ENCODE data around the gene EFNA5. TPM values are rescaled to one million over a fixed set of nuclear protein-coding genes. Genes with fewer than 3 reads are reported as not detected.

Gene EFNA5
- total RNA-seq, 4 donors from 2014 or later = 16.6 to 35.3 (median 19.3) TPM

GRCh38 chr5:107680099-107680498, 9.4 kb upstream of the EFNA5 start:
- no peak overlapping the region for H3K4me3 ChIP-seq (ENCODE audit: low read depth, poor library complexity, severe bottlenecking)
- intact Hi-C loops (cut with DNase I; ENCODE audit: low total_unique reads) = no loop called here
- DNase-seq (ENCODE audit: low spot score in 2 of 2) = no peak
- TF ChIP-seq POLR2A (IDR thresholded peaks at IDR 0.05) (no peak), CTCF (IDR thresholded peaks at IDR 0.05) (no peak)

- intact Hi-C loops (cut with DNase I; ENCODE audit: low total_unique reads) = no loop called here
- no peak for TF ChIP-seq CTCF (IDR thresholded peaks at IDR 0.05)
- no peak for DNase-seq (ENCODE audit: low spot score in 2 of 2)
- H3K4me3 ChIP-seq (ENCODE audit: low read depth, poor library complexity, severe bottlenecking) = no peak overlapping the region
These were observed 6.0 kb upstream of the EFNA5 start for GRCh38 chr5:107676702-107677101.

GRCh38 chr5:107675201-107675600, 4.5 kb upstream of the EFNA5 start:
- DNase-seq (ENCODE audit: low spot score in 2 of 2) = no peak
- WGBS, 2 donors = 79 to 82% methylated on average over 9 of the region's 9 CpGs
- intact Hi-C loops (cut with DNase I; ENCODE audit: low total_unique reads) = no loop called here
- TF ChIP-seq CTCF (IDR thresholded peaks at IDR 0.05) (no peak), POLR2A (IDR thresholded peaks at IDR 0.05) (no peak)
- H3K4me3 ChIP-seq (ENCODE audit: low read depth, poor library complexity, severe bottlenecking) = no peak overlapping the region

- 77 to 84% methylated on average over 4 of the region's 4 CpGs for WGBS, 2 donors
- intact Hi-C loops (cut with DNase I; ENCODE audit: low total_unique reads) = no loop called here
- no peak for DNase-seq (ENCODE audit: low spot score in 2 of 2)
- H3K4me3 ChIP-seq (ENCODE audit: low read depth, poor library complexity, severe bottlenecking) = no peak overlapping the region
- no peak for TF ChIP-seq POLR2A (IDR thresholded peaks at IDR 0.05)
- TF ChIP-seq CTCF (IDR thresholded peaks at IDR 0.05) = no peak
These were observed 3.9 kb upstream of the EFNA5 start for GRCh38 chr5:107674655-107675054.

GRCh38 chr5:107673368-107674136, 2.8 kb upstream of the EFNA5 start:
- WGBS, 2 donors = 3% methylated on average over 31 to 32 of the region's 32 CpGs
- H3K4me3 ChIP-seq (ENCODE audit: low read depth, poor library complexity, severe bottlenecking) = peak overlapping the region; percentile 26
- TF ChIP-seq CTCF (IDR thresholded peaks at IDR 0.05) (peak in 1 of 3 donors; percentile 69), POLR2A (IDR thresholded peaks at IDR 0.05) (no peak)
- peak; percentile 83 to 96 for DNase-seq (ENCODE audit: low spot score in 2 of 2)
- intact Hi-C loops (cut with DNase I; ENCODE audit: low total_unique reads) = no loop called here

- 0 to 1% methylated on average over 11 of the region's 11 CpGs for WGBS, 2 donors
- intact Hi-C loops (cut with DNase I; ENCODE audit: low total_unique reads) = no loop called here
- TF ChIP-seq POLR2A (IDR thresholded peaks at IDR 0.05) (no peak), CTCF (IDR thresholded peaks at IDR 0.05) (no peak)
- DNase-seq (ENCODE audit: low spot score in 2 of 2) = peak in 1 of 2 donors; percentile 34
- H3K4me3 ChIP-seq (ENCODE audit: low read depth, poor library complexity, severe bottlenecking) = peak overlapping the region; percentile 26
These were observed 2.3 kb upstream of the EFNA5 start for GRCh38 chr5:107673039-107673367.

Measured in lower leg skin (tissue), 4 donors.